ENCODE measurements around the gene KRT7. TPM values are rescaled to one million over a fixed set of nuclear protein-coding genes. Genes with fewer than 3 reads are reported as not detected.

KRT7 gene
- total RNA-seq, 1 experiment from 2014 or later, result 3,783 TPM

- H2AFZ ChIP-seq, result no peak overlapping the region
- POLR2A ChIA-PET (ENCODE audit: unreplicated experiment), result interaction anchor here (0.5 to 1.7 kb wide), 12 partner anchors 15 to 457 kb away, joined by 3 to 34 read pairs (median 5); partner anchors contain the start of genes KRT7 and KRT80
- intact Hi-C loops (cut with micrococcal nuclease; ENCODE audit: unreplicated experiment), result loop anchor here (1.0 to 5.0 kb wide), 5 partner anchors 15 to 657 kb away; no protein-coding TSS in a partner anchor
Observed at GRCh38 chr12:52215587-52216031, 17.4 kb upstream of the KRT7 start.

GRCh38 chr12:52216100-52216499 is 16.9 kb upstream of the KRT7 start:
- Histone ChIP-seq H3K4me1 (replicated peaks; ENCODE audit: insufficient read depth) (peaks cover 79% of the 10 kb centered on the region), H3K9me2 (ENCODE audit: insufficient read depth) (no peaks in the 10 kb centered on the region), H3K9me3 (ENCODE audit: insufficient read depth, low read depth) (no peaks in the 10 kb centered on the region), H3K4me3 (no peak overlapping the region), H3K27me3 (ENCODE audit: insufficient read depth, low read depth) (no peaks in the 10 kb centered on the region), H3K4me2 (peak overlapping the region; percentile 74), H3K79me2 (ENCODE audit: low read depth) (peaks cover 11% of the 10 kb centered on the region; the same call in 1 of the 2 replicates), H2AFZ (no peak overlapping the region), H4K20me1 (ENCODE audit: insufficient read depth) (no peaks in the 10 kb centered on the region), H3K36me3 (ENCODE audit: low read depth) (no peaks in the 10 kb centered on the region), H3F3A (ENCODE audit: insufficient read depth, low read depth) (peaks cover 40% of the 10 kb centered on the region), H3K27ac (peak overlapping the region; percentile 85)
- ChIA-PET POLR2A (ENCODE audit: unreplicated experiment) (interaction anchor here (0.5 to 1.7 kb wide), 11 partner anchors 8 to 457 kb away, joined by 3 to 34 read pairs (median 5); partner anchors contain the start of genes KRT7 and KRT80), CTCF (interaction anchor here (0.9 to 1.3 kb wide), 3 partner anchors 10 to 16 kb away, joined by 3 to 10 read pairs (median 4); no protein-coding TSS in a partner anchor)
- DNase-seq, result no peak
- BruUV-seq (replicated peaks), result TSS peak; percentile 78
- TF ChIP-seq CTCF (conservative IDR thresholded peaks at IDR 0.05) (no peak), EZH2 (IDR thresholded peaks at IDR 0.05; ENCODE audit: low read depth) (no peak)
- intact Hi-C loops (cut with micrococcal nuclease; ENCODE audit: unreplicated experiment), result loop anchor here (5.0 kb wide), 1 partner anchor 656 kb away; no protein-coding TSS in a partner anchor

More at GRCh38 chr12:52215587-52216031, 17.4 kb upstream of the KRT7 start:
- peaks cover 74% of the 10 kb centered on the region for H3K4me1 ChIP-seq (replicated peaks; ENCODE audit: insufficient read depth)
- H3K36me3 ChIP-seq (ENCODE audit: low read depth), result no peaks in the 10 kb centered on the region
- no peak overlapping the region for H3K4me3 ChIP-seq
- TF ChIP-seq CTCF (conservative IDR thresholded peaks at IDR 0.05), result no peak
- no peak for TF ChIP-seq EZH2 (IDR thresholded peaks at IDR 0.05; ENCODE audit: low read depth)
- BruUV-seq (replicated peaks), result no TSS peak
- peak overlapping the region; percentile 85 for H3K27ac ChIP-seq
- CTCF ChIA-PET, result interaction anchor here (0.6 to 1.3 kb wide), 4 partner anchors 9 to 142 kb away, joined by 3 to 10 read pairs (median 4); no protein-coding TSS in a partner anchor
- peaks cover 35% of the 10 kb centered on the region for H3F3A ChIP-seq (ENCODE audit: insufficient read depth, low read depth)
- no peaks in the 10 kb centered on the region for H3K9me3 ChIP-seq (ENCODE audit: insufficient read depth, low read depth)
- H3K79me2 ChIP-seq (ENCODE audit: low read depth), result peaks cover 11% of the 10 kb centered on the region; the same call in 1 of the 2 replicates
- H3K4me2 ChIP-seq, result peak overlapping the region; percentile 74
- peak; percentile 96 to 99 for DNase-seq
- H3K27me3 ChIP-seq (ENCODE audit: insufficient read depth, low read depth), result no peaks in the 10 kb centered on the region
- H4K20me1 ChIP-seq (ENCODE audit: insufficient read depth), result no peaks in the 10 kb centered on the region
- no peaks in the 10 kb centered on the region for H3K9me2 ChIP-seq (ENCODE audit: insufficient read depth)

- Histone ChIP-seq H3K4me3 (no peak overlapping the region), H2AFZ (no peak overlapping the region), H3K36me3 (ENCODE audit: low read depth) (no peaks in the 10 kb centered on the region), H3K9me2 (ENCODE audit: insufficient read depth) (no peaks in the 10 kb centered on the region), H3F3A (ENCODE audit: insufficient read depth, low read depth) (peaks cover 47% of the 10 kb centered on the region), H3K4me2 (peak overlapping the region; percentile 74), H3K79me2 (ENCODE audit: low read depth) (peaks cover 11% of the 10 kb centered on the region; the same call in 1 of the 2 replicates), H3K4me1 (replicated peaks; ENCODE audit: insufficient read depth) (peaks cover 86% of the 10 kb centered on the region), H4K20me1 (ENCODE audit: insufficient read depth) (no peaks in the 10 kb centered on the region), H3K27ac (peak overlapping the region; percentile 85), H3K27me3 (ENCODE audit: insufficient read depth, low read depth) (no peaks in the 10 kb centered on the region), H3K9me3 (ENCODE audit: insufficient read depth, low read depth) (no peaks in the 10 kb centered on the region)
- CTCF ChIA-PET, result interaction anchor here (0.5 to 1.2 kb wide), 3 partner anchors 13 to 617 kb away, joined by 3 to 10 read pairs (median 4); partner anchors contain the start of gene KRT79
- POLR2A ChIA-PET (ENCODE audit: unreplicated experiment), result interaction anchor here (0.6 to 1.7 kb wide), 5 partner anchors 9 to 70 kb away, joined by 3 to 10 read pairs (median 5); no protein-coding TSS in a partner anchor
- peak in 1 of 2 experiments; percentile 44 for DNase-seq
- intact Hi-C loops (cut with micrococcal nuclease; ENCODE audit: unreplicated experiment), result loop anchor here (5.0 kb wide), 1 partner anchor 655 kb away; no protein-coding TSS in a partner anchor
- BruUV-seq (replicated peaks), result no TSS peak
- TF ChIP-seq EZH2 (IDR thresholded peaks at IDR 0.05; ENCODE audit: low read depth), result no peak
- TF ChIP-seq CTCF (conservative IDR thresholded peaks at IDR 0.05), result no peak
Observed at GRCh38 chr12:52216807-52217206, 16.2 kb upstream of the KRT7 start.
